ENCODE data around the gene STOML3. TPM values are rescaled to one million over a fixed set of nuclear protein-coding genes. Genes with fewer than 3 reads are reported as not detected.

The STOML3 gene
- total RNA-seq, 4 donors from 2014 or later: not detected

GRCh38 chr13:38970380-38971051, 20.1 kb downstream of the STOML3 start:
- WGBS, 2 donors: 87 to 89% methylated on average over 4 of the region's 4 CpGs
- H3K27me3 ChIP-seq: no peaks in the 10 kb centered on the region
- H3K36me3 ChIP-seq: no peaks in the 10 kb centered on the region
- no peak for TF ChIP-seq EP300 (IDR thresholded peaks at IDR 0.05)
- TF ChIP-seq POLR2A (IDR thresholded peaks at IDR 0.05): no peak
- no peak for TF ChIP-seq CTCF (IDR thresholded peaks at IDR 0.05)
- no peak overlapping the region for H3K4me3 ChIP-seq
- no peak overlapping the region for H3K27ac ChIP-seq
- no peaks in the 10 kb centered on the region for H3K4me1 ChIP-seq
- DNase-seq (ENCODE audit: low spot score in 2 of 2): no peak
- no peaks in the 10 kb centered on the region for H3K9me3 ChIP-seq

GRCh38 chr13:38969187-38969586, 21.4 kb downstream of the STOML3 start:
- Histone ChIP-seq H3K4me1 (no peaks in the 10 kb centered on the region), H3K27me3 (no peaks in the 10 kb centered on the region), H3K36me3 (no peaks in the 10 kb centered on the region), H3K9me3 (no peaks in the 10 kb centered on the region), H3K4me3 (no peak overlapping the region), H3K27ac (no peak overlapping the region)
- no peak for TF ChIP-seq POLR2A (IDR thresholded peaks at IDR 0.05)
- no peak for TF ChIP-seq CTCF (IDR thresholded peaks at IDR 0.05)
- TF ChIP-seq EP300 (IDR thresholded peaks at IDR 0.05): no peak
- no peak for DNase-seq (ENCODE audit: low spot score in 2 of 2)
- 65 to 66% methylated on average over 2 of the region's 2 CpGs for WGBS, 2 donors

GRCh38 chr13:38967446-38967845, 23.2 kb downstream of the STOML3 start:
- 70 to 81% methylated on average over 2 of the region's 2 CpGs for WGBS, 2 donors
- H3K9me3 ChIP-seq: no peaks in the 10 kb centered on the region
- no peak for DNase-seq (ENCODE audit: low spot score in 2 of 2)
- H3K4me1 ChIP-seq: no peaks in the 10 kb centered on the region
- H3K27me3 ChIP-seq: no peaks in the 10 kb centered on the region
- H3K36me3 ChIP-seq: no peaks in the 10 kb centered on the region
- no peak for TF ChIP-seq EP300 (IDR thresholded peaks at IDR 0.05)
- no peak for TF ChIP-seq POLR2A (IDR thresholded peaks at IDR 0.05)
- TF ChIP-seq CTCF (IDR thresholded peaks at IDR 0.05): no peak
- no peak overlapping the region for H3K4me3 ChIP-seq
- H3K27ac ChIP-seq: no peak overlapping the region

GRCh38 chr13:38965281-38965680, 25.4 kb downstream of the STOML3 start:
- no peaks in the 10 kb centered on the region for H3K4me1 ChIP-seq
- no peaks in the 10 kb centered on the region for H3K27me3 ChIP-seq

More at GRCh38 chr13:38965281-38965680, 25.4 kb downstream of the STOML3 start:
- no peak for DNase-seq (ENCODE audit: low spot score in 2 of 2)
- Histone ChIP-seq H3K4me3 (no peak overlapping the region), H3K9me3 (no peaks in the 10 kb centered on the region), H3K36me3 (no peaks in the 10 kb centered on the region), H3K27ac (no peak overlapping the region)
- TF ChIP-seq EP300 (IDR thresholded peaks at IDR 0.05) (no peak), CTCF (IDR thresholded peaks at IDR 0.05) (no peak), POLR2A (IDR thresholded peaks at IDR 0.05) (no peak)
- 81 to 86% methylated on average over 4 of the region's 4 CpGs for WGBS, 2 donors
